GM19043 (cell line): ENCODE results near the gene PCDHGA7.
"Not testable (repeated sequence)": the region's sequence is repeated elsewhere in the genome, so short reads cannot be mapped to it uniquely, and the experiment has no call there.

Experiments
- ATAC-seq: cut with Tn5 transposase; IDR thresholded peaks from one replicate; pipeline ENCODE4 v1.9.1; 2021; ENCODE audit warnings: low read depth; ENCODE audit not compliant: unreplicated experiment

PCDHGA7 gene

GRCh38 chr5:141422742-141423291, 40.3 kb downstream of the PCDHGA7 start:
- no peak for ATAC-seq

GRCh38 chr5:141427783-141428426, 45.4 kb downstream of the PCDHGA7 start:
- no peak for ATAC-seq

- ATAC-seq, result peak; percentile 76
These were observed 48.0 kb downstream of the PCDHGA7 start, which contains the start of gene PCDHGA12 for GRCh38 chr5:141430332-141431113. Gene PCDHGA12 (plus strand): TSS chr5:141430507. CDS start chr5:141430760, 253 bp downstream.

- ATAC-seq, result no peak
These were observed 48.7 kb downstream of the PCDHGA7 start for GRCh38 chr5:141431286-141431685.

GRCh38 chr5:141432308-141432707, 49.8 kb downstream of the PCDHGA7 start:
- not testable (repeated sequence) for ATAC-seq

GRCh38 chr5:141432726-141433125, 50.2 kb downstream of the PCDHGA7 start:
- not testable (repeated sequence) for ATAC-seq

GRCh38 chr5:141434006-141434405, 51.5 kb downstream of the PCDHGA7 start:
- ATAC-seq, result no peak
